ENCODE measurements around the gene GOLGB1. TPM values are rescaled to one million over a fixed set of nuclear protein-coding genes. Genes with fewer than 3 reads are reported as not detected.

Gene GOLGB1
- total and polyA plus RNA-seq, 4 donors, result 14.5 to 74.0 (median 49.5) TPM

- intact Hi-C loops (cut with DNase I), result no loop called here
- H3K36me3 ChIP-seq (ENCODE audit: control insufficient read depth in 1 of 2, insufficient read depth in 2 of 2, low read length in 1 of 2), result peaks cover 0 to 4% of the 10 kb centered on the region in 2 donors
- H3K4me3 ChIP-seq (ENCODE audit: low read length in 2 of 2), result no peak overlapping the region
- no peak overlapping the region for H3K27ac ChIP-seq (ENCODE audit: low read depth in 1 of 2, low read length in 2 of 2)
- 94 to 98% methylated on average over 2 of the region's 2 CpGs for WGBS, 2 donors
- no peaks in the 10 kb centered on the region for H3K27me3 ChIP-seq (ENCODE audit: control insufficient read depth in 1 of 2, insufficient read depth in 2 of 2, low read length in 1 of 2)
- no peak for DNase-seq
- no peaks in the 10 kb centered on the region for H3K4me1 ChIP-seq (ENCODE audit: control insufficient read depth in 1 of 2, insufficient read depth in 2 of 2, low read length in 2 of 2)
- ATAC-seq (ENCODE audit: low FRiP score), result no peak
- no peaks in the 10 kb centered on the region for H3K9me3 ChIP-seq (ENCODE audit: control insufficient read depth, low read length)
Observed at GRCh38 chr3:121707531-121708273, 41.8 kb downstream of the GOLGB1 start.

- H3K4me3 ChIP-seq (ENCODE audit: low read length in 2 of 2), result no peak overlapping the region
- ATAC-seq (ENCODE audit: low FRiP score) (no peak), DNase-seq (no peak)
- H3K36me3 ChIP-seq (ENCODE audit: control insufficient read depth in 1 of 2, insufficient read depth in 2 of 2, low read length in 1 of 2), result peaks cover 4 to 5% of the 10 kb centered on the region in 2 donors
- H3K4me1 ChIP-seq (ENCODE audit: control insufficient read depth in 1 of 2, insufficient read depth in 2 of 2, low read length in 2 of 2), result no peaks in the 10 kb centered on the region
- no peaks in the 10 kb centered on the region for H3K27me3 ChIP-seq (ENCODE audit: control insufficient read depth in 1 of 2, insufficient read depth in 2 of 2, low read length in 1 of 2)
- 94 to 95% methylated on average over 5 of the region's 5 CpGs for WGBS, 2 donors
- H3K27ac ChIP-seq (ENCODE audit: low read depth in 1 of 2, low read length in 2 of 2), result no peak overlapping the region
- intact Hi-C loops (cut with DNase I), result no loop called here
- no peaks in the 10 kb centered on the region for H3K9me3 ChIP-seq (ENCODE audit: control insufficient read depth, low read length)
Observed at GRCh38 chr3:121705541-121705940, 44.0 kb downstream of the GOLGB1 start.

- Histone ChIP-seq H3K27me3 (ENCODE audit: control insufficient read depth in 1 of 2, insufficient read depth in 2 of 2, low read length in 1 of 2) (no peaks in the 10 kb centered on the region), H3K36me3 (ENCODE audit: control insufficient read depth in 1 of 2, insufficient read depth in 2 of 2, low read length in 1 of 2) (peaks cover 4 to 5% of the 10 kb centered on the region in 2 donors), H3K9me3 (ENCODE audit: control insufficient read depth, low read length) (no peaks in the 10 kb centered on the region), H3K27ac (ENCODE audit: low read depth in 1 of 2, low read length in 2 of 2) (no peak overlapping the region), H3K4me1 (ENCODE audit: control insufficient read depth in 1 of 2, insufficient read depth in 2 of 2, low read length in 2 of 2) (no peaks in the 10 kb centered on the region), H3K4me3 (ENCODE audit: low read length in 2 of 2) (no peak overlapping the region)
- intact Hi-C loops (cut with DNase I), result no loop called here
- WGBS, 2 donors, result 97 to 99% methylated on average over 5 of the region's 5 CpGs
- ATAC-seq (ENCODE audit: low FRiP score) (no peak), DNase-seq (no peak)
Observed at GRCh38 chr3:121703973-121704372, 45.6 kb downstream of the GOLGB1 start.

GRCh38 chr3:121698901-121699300 lies 50.6 kb downstream of the GOLGB1 start:
- Histone ChIP-seq H3K27ac (ENCODE audit: low read depth in 1 of 2, low read length in 2 of 2) (no peak overlapping the region), H3K27me3 (ENCODE audit: control insufficient read depth in 1 of 2, insufficient read depth in 2 of 2, low read length in 1 of 2) (no peaks in the 10 kb centered on the region), H3K9me3 (ENCODE audit: control insufficient read depth, low read length) (no peaks in the 10 kb centered on the region), H3K4me1 (ENCODE audit: control insufficient read depth in 1 of 2, insufficient read depth in 2 of 2, low read length in 2 of 2) (no peaks in the 10 kb centered on the region), H3K4me3 (ENCODE audit: low read length in 2 of 2) (no peak overlapping the region), H3K36me3 (ENCODE audit: control insufficient read depth in 1 of 2, insufficient read depth in 2 of 2, low read length in 1 of 2) (peaks cover 5 to 15% of the 10 kb centered on the region in 2 donors)
- ATAC-seq (ENCODE audit: low FRiP score) (no peak), DNase-seq (no peak)
- intact Hi-C loops (cut with DNase I), result no loop called here

GRCh38 chr3:121698476-121698875 lies 51.1 kb downstream of the GOLGB1 start:
- Histone ChIP-seq H3K27ac (ENCODE audit: low read depth in 1 of 2, low read length in 2 of 2) (no peak overlapping the region), H3K9me3 (ENCODE audit: control insufficient read depth, low read length) (no peaks in the 10 kb centered on the region), H3K4me3 (ENCODE audit: low read length in 2 of 2) (no peak overlapping the region), H3K27me3 (ENCODE audit: control insufficient read depth in 1 of 2, insufficient read depth in 2 of 2, low read length in 1 of 2) (no peaks in the 10 kb centered on the region), H3K36me3 (ENCODE audit: control insufficient read depth in 1 of 2, insufficient read depth in 2 of 2, low read length in 1 of 2) (peaks cover 5 to 15% of the 10 kb centered on the region in 2 donors), H3K4me1 (ENCODE audit: control insufficient read depth in 1 of 2, insufficient read depth in 2 of 2, low read length in 2 of 2) (no peaks in the 10 kb centered on the region)
- no peak for ATAC-seq (ENCODE audit: low FRiP score)
- intact Hi-C loops (cut with DNase I), result no loop called here
- no peak for DNase-seq
- 94 to 96% methylated on average over 1 of the region's 1 CpG for WGBS, 2 donors

- DNase-seq (no peak), ATAC-seq (ENCODE audit: low FRiP score) (no peak)
- Histone ChIP-seq H3K4me3 (ENCODE audit: low read length in 2 of 2) (no peak overlapping the region), H3K27me3 (ENCODE audit: control insufficient read depth in 1 of 2, insufficient read depth in 2 of 2, low read length in 1 of 2) (no peaks in the 10 kb centered on the region), H3K4me1 (ENCODE audit: control insufficient read depth in 1 of 2, insufficient read depth in 2 of 2, low read length in 2 of 2) (no peaks in the 10 kb centered on the region), H3K36me3 (ENCODE audit: control insufficient read depth in 1 of 2, insufficient read depth in 2 of 2, low read length in 1 of 2) (peaks cover 5 to 19% of the 10 kb centered on the region in 2 donors), H3K27ac (ENCODE audit: low read depth in 1 of 2, low read length in 2 of 2) (no peak overlapping the region), H3K9me3 (ENCODE audit: control insufficient read depth, low read length) (no peaks in the 10 kb centered on the region)
- 66 to 69% methylated on average over 3 of the region's 3 CpGs for WGBS, 2 donors
- intact Hi-C loops (cut with DNase I), result no loop called here
Observed at GRCh38 chr3:121696186-121696585, 53.4 kb downstream of the GOLGB1 start.

- Histone ChIP-seq H3K9me3 (ENCODE audit: control insufficient read depth, low read length) (no peaks in the 10 kb centered on the region), H3K4me3 (ENCODE audit: low read length in 2 of 2) (no peak overlapping the region), H3K27ac (ENCODE audit: low read depth in 1 of 2, low read length in 2 of 2) (no peak overlapping the region), H3K4me1 (ENCODE audit: control insufficient read depth in 1 of 2, insufficient read depth in 2 of 2, low read length in 2 of 2) (no peaks in the 10 kb centered on the region), H3K27me3 (ENCODE audit: control insufficient read depth in 1 of 2, insufficient read depth in 2 of 2, low read length in 1 of 2) (no peaks in the 10 kb centered on the region), H3K36me3 (ENCODE audit: control insufficient read depth in 1 of 2, insufficient read depth in 2 of 2, low read length in 1 of 2) (peaks cover 5 to 6% of the 10 kb centered on the region in 2 donors)
- WGBS, 2 donors, result 91 to 98% methylated on average over 2 of the region's 2 CpGs
- intact Hi-C loops (cut with DNase I), result no loop called here
- DNase-seq (no peak), ATAC-seq (ENCODE audit: low FRiP score) (no peak)
Observed at GRCh38 chr3:121692010-121692699, 57.4 kb downstream of the GOLGB1 start.

- no peak for DNase-seq
- Histone ChIP-seq H3K27ac (ENCODE audit: low read depth in 1 of 2, low read length in 2 of 2) (no peak overlapping the region), H3K9me3 (ENCODE audit: control insufficient read depth, low read length) (no peaks in the 10 kb centered on the region), H3K4me1 (ENCODE audit: control insufficient read depth in 1 of 2, insufficient read depth in 2 of 2, low read length in 2 of 2) (no peaks in the 10 kb centered on the region), H3K4me3 (ENCODE audit: low read length in 2 of 2) (no peak overlapping the region), H3K36me3 (ENCODE audit: control insufficient read depth in 1 of 2, insufficient read depth in 2 of 2, low read length in 1 of 2) (peaks cover 5 to 6% of the 10 kb centered on the region in 2 donors), H3K27me3 (ENCODE audit: control insufficient read depth in 1 of 2, insufficient read depth in 2 of 2, low read length in 1 of 2) (no peaks in the 10 kb centered on the region)
- ATAC-seq (ENCODE audit: low FRiP score), result no peak
- 98 to 99% methylated on average over 2 of the region's 2 CpGs for WGBS, 2 donors
- intact Hi-C loops (cut with DNase I), result no loop called here
Observed at GRCh38 chr3:121690777-121691405, 58.6 kb downstream of the GOLGB1 start.

All from aorta (tissue), 5 donors.